WERI-Rb-1 (cell line): Measurements from ENCODE around the gene ASTL.

Source experiments
- DNase-seq: peaks from one replicate; pipeline ENCODE4 v3.0.0-alpha.2; 2020
- H3K27ac ChIP-seq: fragments of 250-450 bp; sonication (Bioruptor Pico); 2 replicates; pipeline ENCODE4 v1.5.1; 2020; ENCODE audit warnings: mild to moderate bottlenecking, moderate library complexity
- H3K27me3 ChIP-seq: fragments of 250-450 bp; sonication (Bioruptor Pico); 2 replicates; pipeline ENCODE4 v1.5.1; 2021; ENCODE audit warnings: mild to moderate bottlenecking, low read depth, moderate library complexity; ENCODE audit not compliant: insufficient read depth, severe bottlenecking
- H3K36me3 ChIP-seq: fragments of 250-450 bp; sonication (Bioruptor Pico); 2 replicates; pipeline ENCODE4 v1.5.1; 2020; ENCODE audit warnings: mild to moderate bottlenecking, moderate library complexity
- H3K4me3 ChIP-seq: 2 replicates; pipeline ENCODE4 v1.5.1; 2011; ENCODE audit warnings: low read depth, mild to moderate bottlenecking, control low read depth, low read length
- H3K9me3 ChIP-seq: fragments of 250-450 bp; sonication (Bioruptor Pico); 2 replicates; pipeline ENCODE4 v1.5.1; 2021; ENCODE audit warnings: mild to moderate bottlenecking, moderate library complexity; ENCODE audit not compliant: severe bottlenecking
- TF ChIP-seq, protein P1 (sequence below): IDR thresholded peaks from 2 replicates; pipeline ENCODE4 v1.5.1; 2011; ENCODE audit warnings: low read depth, mild to moderate bottlenecking, control low read depth, inconsistent platforms, low read length

ASTL gene

DNA sequence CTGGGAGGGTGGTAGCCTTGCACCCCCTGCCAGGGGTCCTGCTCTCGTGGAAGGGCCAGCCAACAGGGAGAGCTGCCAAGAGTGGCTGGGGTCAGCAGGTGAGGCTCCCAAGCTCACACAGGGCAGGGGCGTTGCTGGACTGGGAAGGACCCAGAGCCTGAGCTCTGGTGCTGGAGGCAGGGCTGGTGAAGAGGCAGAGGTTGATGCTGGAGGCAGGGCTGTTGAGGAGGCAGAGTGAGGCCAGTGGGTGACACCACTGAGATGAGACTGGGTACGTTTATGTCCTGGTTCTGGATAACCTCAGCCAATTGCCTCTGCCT is 29.0 kb downstream of the ASTL start:
- TF ChIP-seq, protein P1, sequence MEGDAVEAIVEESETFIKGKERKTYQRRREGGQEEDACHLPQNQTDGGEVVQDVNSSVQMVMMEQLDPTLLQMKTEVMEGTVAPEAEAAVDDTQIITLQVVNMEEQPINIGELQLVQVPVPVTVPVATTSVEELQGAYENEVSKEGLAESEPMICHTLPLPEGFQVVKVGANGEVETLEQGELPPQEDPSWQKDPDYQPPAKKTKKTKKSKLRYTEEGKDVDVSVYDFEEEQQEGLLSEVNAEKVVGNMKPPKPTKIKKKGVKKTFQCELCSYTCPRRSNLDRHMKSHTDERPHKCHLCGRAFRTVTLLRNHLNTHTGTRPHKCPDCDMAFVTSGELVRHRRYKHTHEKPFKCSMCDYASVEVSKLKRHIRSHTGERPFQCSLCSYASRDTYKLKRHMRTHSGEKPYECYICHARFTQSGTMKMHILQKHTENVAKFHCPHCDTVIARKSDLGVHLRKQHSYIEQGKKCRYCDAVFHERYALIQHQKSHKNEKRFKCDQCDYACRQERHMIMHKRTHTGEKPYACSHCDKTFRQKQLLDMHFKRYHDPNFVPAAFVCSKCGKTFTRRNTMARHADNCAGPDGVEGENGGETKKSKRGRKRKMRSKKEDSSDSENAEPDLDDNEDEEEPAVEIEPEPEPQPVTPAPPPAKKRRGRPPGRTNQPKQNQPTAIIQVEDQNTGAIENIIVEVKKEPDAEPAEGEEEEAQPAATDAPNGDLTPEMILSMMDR, result no peak
- Histone ChIP-seq H3K36me3 (no peaks in the 10 kb centered on the region), H3K27me3 (no peaks in the 10 kb centered on the region), H3K9me3 (peaks cover 13% of the 10 kb centered on the region), H3K27ac (no peak overlapping the region), H3K4me3 (no peak overlapping the region)
- DNase-seq, result no peak

DNA sequence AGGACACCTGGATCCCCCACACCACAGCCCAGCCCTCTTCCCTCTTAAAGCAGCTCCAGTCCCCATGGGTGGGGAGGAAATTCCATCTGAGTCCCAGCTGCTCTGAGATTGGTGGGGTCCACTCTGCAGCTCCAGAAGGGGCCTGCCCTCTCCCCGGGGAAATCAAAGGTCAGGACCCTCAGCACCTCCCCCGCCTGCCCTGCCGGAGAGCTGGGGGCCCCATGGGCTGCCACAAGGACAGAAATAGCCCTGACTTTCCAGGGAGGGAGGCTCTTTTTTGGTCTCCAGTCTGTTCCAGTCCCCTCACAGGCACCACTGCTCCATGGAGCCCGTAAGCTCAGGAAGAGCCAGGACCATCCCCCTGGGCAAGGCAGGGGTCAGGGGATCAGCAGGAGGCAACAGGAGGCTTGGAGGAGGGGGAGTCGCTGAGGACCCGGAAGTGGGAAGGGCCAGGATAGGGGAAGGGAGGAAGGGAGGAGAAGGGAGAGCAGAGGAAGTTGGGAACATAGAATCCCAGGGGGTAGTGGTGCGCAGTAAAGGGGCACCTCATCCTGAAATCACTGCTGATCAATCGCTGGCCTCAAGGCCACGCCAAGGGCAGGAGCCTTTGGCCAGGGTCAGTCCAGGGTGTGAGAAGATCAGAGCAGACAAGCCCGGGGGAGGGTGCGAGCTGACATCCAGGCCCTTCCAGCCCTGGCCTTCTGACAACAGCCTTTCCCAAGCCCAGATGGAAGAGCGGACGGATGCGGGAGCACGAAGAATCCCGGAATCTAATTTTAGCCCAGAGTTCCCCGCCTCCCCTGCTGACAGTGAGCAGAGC is 29.6 kb downstream of the ASTL start:
- DNase-seq, result peak; percentile 57
- Histone ChIP-seq H3K4me3 (no peak overlapping the region), H3K27me3 (no peaks in the 10 kb centered on the region), H3K27ac (peak overlapping the region; percentile 40), H3K36me3 (no peaks in the 10 kb centered on the region), H3K9me3 (peaks cover 13% of the 10 kb centered on the region)
- TF ChIP-seq, protein P1, result no peak

DNA sequence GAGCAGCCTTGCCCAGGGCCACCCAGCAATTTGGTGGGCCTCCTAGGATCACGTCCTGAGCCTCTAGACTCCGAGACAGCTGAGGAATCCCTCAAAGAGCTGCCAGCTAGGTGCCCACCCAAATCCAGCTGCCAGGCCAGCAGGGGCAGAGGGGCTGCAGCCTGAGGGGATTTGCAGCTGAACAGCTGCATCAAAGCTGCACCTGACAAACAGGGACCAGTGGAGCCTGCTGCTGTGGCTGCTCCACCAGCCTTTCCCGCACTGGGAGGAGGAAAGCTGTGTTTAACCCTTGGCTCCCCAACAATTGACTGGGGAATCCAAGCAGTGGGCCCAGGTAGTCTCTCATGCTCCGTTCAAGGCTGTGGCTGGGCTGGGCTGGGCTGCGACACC is 30.2 kb downstream of the ASTL start:
- Histone ChIP-seq H3K36me3 (no peaks in the 10 kb centered on the region), H3K27me3 (no peaks in the 10 kb centered on the region), H3K27ac (peak overlapping the region; percentile 40; the same call in 1 of the 2 replicates), H3K4me3 (no peak overlapping the region), H3K9me3 (peaks cover 13% of the 10 kb centered on the region)
- TF ChIP-seq, protein P1, result no peak
- DNase-seq, result peak; percentile 6

DNA sequence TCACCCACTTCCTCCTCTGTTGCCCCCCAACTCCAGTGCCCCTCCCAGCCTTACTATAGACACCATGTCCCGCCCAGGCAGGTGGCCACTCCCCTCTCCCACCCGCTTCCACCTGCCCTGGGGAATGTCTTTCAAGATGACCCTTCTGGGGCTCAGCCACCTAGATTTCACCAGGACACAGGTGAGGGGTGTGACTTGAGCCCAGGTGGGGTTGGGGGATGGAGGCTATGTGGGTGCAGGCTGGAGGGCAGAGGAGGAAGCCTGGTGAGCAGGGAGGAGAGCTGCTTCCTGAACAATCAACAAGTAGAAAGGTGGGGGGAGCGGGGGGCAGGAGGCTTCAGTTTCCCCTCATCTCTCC is 30.6 kb downstream of the ASTL start:
- no peak overlapping the region for H3K27ac ChIP-seq
- peaks cover 13% of the 10 kb centered on the region for H3K9me3 ChIP-seq
- TF ChIP-seq, protein P1, result no peak
- DNase-seq, result no peak
- no peak overlapping the region for H3K4me3 ChIP-seq
- no peaks in the 10 kb centered on the region for H3K27me3 ChIP-seq
- H3K36me3 ChIP-seq, result no peaks in the 10 kb centered on the region

DNA sequence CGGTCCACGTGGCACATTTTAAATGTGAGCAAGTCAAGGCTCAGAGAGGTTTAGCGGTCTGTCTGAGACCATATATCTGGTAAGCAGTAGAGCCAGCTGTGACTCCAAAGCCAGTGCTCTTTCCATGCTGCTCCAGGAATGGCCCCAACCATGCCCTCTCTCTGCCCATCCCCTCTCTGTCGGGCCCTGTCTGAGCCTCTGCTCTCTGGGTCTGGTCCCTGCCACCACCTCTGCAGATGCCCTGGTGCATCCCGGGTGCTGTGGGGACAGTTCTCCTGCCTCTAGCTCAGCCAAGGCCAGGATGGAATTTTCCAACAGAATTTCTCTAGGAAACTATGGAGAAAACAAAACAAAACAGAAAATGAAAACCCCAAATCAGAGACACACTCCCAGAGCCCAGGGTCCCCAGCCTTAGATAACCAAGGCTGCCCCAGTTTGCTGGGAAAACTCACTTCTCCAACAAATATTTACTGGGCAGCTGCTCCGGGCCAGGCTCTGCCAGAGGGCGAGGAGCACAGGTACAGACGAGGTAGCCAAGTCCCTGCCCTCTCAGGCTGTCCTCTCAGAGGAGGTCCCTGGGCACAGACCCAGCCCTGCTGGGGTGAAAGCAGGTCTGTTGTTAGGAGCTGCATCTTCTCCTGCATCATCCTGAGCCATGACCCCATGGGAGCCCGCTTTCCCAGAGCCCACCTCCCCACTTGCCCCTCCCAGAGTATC is 31.2 kb downstream of the ASTL start:
- H3K9me3 ChIP-seq, result peaks cover 13% of the 10 kb centered on the region
- TF ChIP-seq, protein P1, result no peak
- DNase-seq, result peak; percentile 1
- no peaks in the 10 kb centered on the region for H3K27me3 ChIP-seq
- H3K27ac ChIP-seq, result no peak overlapping the region
- no peaks in the 10 kb centered on the region for H3K36me3 ChIP-seq
- H3K4me3 ChIP-seq, result no peak overlapping the region
